Sigmoid colon (tissue), 4 donors: ENCODE measurements around the gene ALG10.

Experiments used
- POLR2AphosphoS5 ChIP-seq, 4 donors: sonication (generic); formaldehyde crosslinking; IDR thresholded peaks; one replicate each; pipeline ENCODE4 v1.6.1; 2017; ENCODE audit warnings: antibody characterized with exemption in 4 of 4
- TF ChIP-seq, protein P1 (sequence below), 4 experiments: fragments of 450-650 bp in 3 of 4; fragments of 200-600 bp in 1 of 4; IDR thresholded peaks; one replicate each; pipeline ENCODE4 v1.5.1; 2016 to 2019; ENCODE audit warnings: antibody characterized with exemption in 4 of 4, mild to moderate bottlenecking in 3 of 4, moderate library complexity in 2 of 4

- TF ChIP-seq, protein P1, sequence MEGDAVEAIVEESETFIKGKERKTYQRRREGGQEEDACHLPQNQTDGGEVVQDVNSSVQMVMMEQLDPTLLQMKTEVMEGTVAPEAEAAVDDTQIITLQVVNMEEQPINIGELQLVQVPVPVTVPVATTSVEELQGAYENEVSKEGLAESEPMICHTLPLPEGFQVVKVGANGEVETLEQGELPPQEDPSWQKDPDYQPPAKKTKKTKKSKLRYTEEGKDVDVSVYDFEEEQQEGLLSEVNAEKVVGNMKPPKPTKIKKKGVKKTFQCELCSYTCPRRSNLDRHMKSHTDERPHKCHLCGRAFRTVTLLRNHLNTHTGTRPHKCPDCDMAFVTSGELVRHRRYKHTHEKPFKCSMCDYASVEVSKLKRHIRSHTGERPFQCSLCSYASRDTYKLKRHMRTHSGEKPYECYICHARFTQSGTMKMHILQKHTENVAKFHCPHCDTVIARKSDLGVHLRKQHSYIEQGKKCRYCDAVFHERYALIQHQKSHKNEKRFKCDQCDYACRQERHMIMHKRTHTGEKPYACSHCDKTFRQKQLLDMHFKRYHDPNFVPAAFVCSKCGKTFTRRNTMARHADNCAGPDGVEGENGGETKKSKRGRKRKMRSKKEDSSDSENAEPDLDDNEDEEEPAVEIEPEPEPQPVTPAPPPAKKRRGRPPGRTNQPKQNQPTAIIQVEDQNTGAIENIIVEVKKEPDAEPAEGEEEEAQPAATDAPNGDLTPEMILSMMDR (IDR thresholded peaks at IDR 0.05) = peak in 1 of 4 experiments; percentile 33
- TF ChIP-seq POLR2AphosphoS5 (IDR thresholded peaks at IDR 0.05) = no peak
Measured at GRCh38 chr12:34033628-34034296, 11.5 kb downstream of the ALG10 start.
